Ishikawa (cell line): ENCODE data around the gene PDSS2.
A peak's percentile ranks its signal among the peaks of the same experiment; 100 is the strongest.

ENCODE experiments used
- CEBPB ChIP-seq: IDR thresholded peaks from 2 replicates; pipeline ENCODE4 v1.6.1; 2012
- CREB1 ChIP-seq: IDR thresholded peaks from 2 replicates; pipeline ENCODE4 v1.6.1; 2012; ENCODE audit warnings: low read depth
- EGR1 ChIP-seq: IDR thresholded peaks from 2 replicates; pipeline ENCODE4 v1.6.1; 2012
- EP300 ChIP-seq: IDR thresholded peaks from 2 replicates; pipeline ENCODE4 v1.6.1; 2012; ENCODE audit warnings: borderline replicate concordance
- FOXM1 ChIP-seq: IDR thresholded peaks from 2 replicates; pipeline ENCODE4 v1.6.1; 2012; ENCODE audit warnings: low read depth, borderline replicate concordance
- NFIC ChIP-seq: IDR thresholded peaks from 2 replicates; pipeline ENCODE4 v1.6.1; 2012
- RAD21 ChIP-seq: IDR thresholded peaks from 2 replicates; pipeline ENCODE4 v1.6.1; 2012; ENCODE audit warnings: low read depth
- TAF1 ChIP-seq: IDR thresholded peaks from 2 replicates; pipeline ENCODE4 v1.6.1; 2012; ENCODE audit warnings: low read depth, mild to moderate bottlenecking
- TCF12 ChIP-seq: IDR thresholded peaks from 2 replicates; pipeline ENCODE4 v1.6.1; 2012; ENCODE audit warnings: low read depth
- TEAD4 ChIP-seq: IDR thresholded peaks from 2 replicates; pipeline ENCODE4 v1.6.1; 2012
- YY1 ChIP-seq: IDR thresholded peaks from 2 replicates; pipeline ENCODE4 v1.6.1; 2012; ENCODE audit warnings: low read depth
- ZBTB7A ChIP-seq: IDR thresholded peaks from 2 replicates; pipeline ENCODE4 v1.6.1; 2012; ENCODE audit warnings: low read depth
- TF ChIP-seq, protein P1 (sequence below): IDR thresholded peaks from 2 replicates; pipeline ENCODE4 v1.6.1; 2012
- TF ChIP-seq, protein P2 (sequence below): IDR thresholded peaks from 2 replicates; pipeline ENCODE4 v1.6.1; 2012; ENCODE audit warnings: low read depth, mild to moderate bottlenecking
- TF ChIP-seq, protein P3 (sequence below): IDR thresholded peaks from 2 replicates; pipeline ENCODE4 v1.6.1; 2012

Gene PDSS2

DNA sequence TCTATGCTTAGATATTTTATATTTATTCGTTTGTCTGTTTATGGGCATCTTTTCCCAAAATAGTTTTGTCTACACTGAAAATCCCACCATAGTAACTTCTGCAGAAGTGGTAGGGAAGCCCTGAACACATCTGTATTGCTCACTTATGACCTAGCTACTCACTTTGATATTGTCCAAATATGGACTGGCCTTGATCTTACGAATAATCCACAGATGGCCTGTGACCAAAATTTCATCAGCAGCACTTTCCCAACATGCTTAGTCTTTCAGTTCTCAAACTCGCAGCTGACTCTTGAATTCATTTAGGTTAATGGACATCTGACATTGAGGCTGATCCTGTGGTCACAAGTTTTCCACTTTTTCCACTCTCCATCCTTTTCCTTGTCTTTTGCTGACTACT lies 263.2 kb downstream of the PDSS2 start:
- TF ChIP-seq NFIC (no peak), RAD21 (no peak), EGR1 (no peak)

DNA sequence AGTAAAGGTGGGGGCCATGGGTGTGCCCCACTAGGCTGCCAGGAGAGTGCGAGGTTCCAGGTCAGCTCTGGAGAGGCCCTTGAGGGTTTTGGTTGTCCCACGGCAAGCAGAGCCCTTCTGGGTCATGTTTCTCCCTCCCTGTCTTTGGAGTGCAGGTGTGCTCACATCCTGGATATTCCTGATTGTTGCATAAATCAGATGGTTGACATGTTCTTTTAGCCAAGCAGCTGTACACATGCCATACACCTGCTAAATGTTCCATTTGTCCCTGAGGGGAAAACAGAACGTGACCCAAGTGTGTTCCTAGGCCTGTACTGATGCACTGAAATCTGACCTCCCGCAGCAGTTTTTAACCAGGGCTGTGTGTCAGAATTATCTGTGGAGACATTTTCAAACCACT lies 266.5 kb downstream of the PDSS2 start:
- TF ChIP-seq FOXM1, result no peak

DNA sequence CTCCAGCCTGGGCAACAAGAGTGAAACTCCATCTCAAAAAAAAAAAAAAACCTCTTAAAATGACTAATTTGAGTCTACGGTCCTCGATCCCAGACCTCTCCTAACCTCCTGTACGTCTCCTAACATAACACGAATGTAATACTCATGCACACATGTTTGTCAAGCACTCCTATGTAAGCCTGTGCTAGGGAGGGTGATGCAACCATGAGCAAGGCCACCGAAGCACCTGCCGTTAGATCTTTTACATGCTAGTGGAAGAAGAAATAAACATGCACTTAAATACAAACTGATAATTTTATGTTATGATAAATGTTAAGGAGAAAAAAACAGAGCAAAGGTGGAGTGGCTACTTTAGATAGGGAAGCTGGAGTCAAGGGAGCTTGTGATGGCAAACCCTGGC lies 271.7 kb downstream of the PDSS2 start:
- TF ChIP-seq, protein P1, sequence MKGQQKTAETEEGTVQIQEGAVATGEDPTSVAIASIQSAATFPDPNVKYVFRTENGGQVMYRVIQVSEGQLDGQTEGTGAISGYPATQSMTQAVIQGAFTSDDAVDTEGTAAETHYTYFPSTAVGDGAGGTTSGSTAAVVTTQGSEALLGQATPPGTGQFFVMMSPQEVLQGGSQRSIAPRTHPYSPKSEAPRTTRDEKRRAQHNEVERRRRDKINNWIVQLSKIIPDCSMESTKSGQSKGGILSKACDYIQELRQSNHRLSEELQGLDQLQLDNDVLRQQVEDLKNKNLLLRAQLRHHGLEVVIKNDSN, result no peak
- TF ChIP-seq RAD21, result no peak
- no peak for TF ChIP-seq YY1
- TF ChIP-seq, protein P2, sequence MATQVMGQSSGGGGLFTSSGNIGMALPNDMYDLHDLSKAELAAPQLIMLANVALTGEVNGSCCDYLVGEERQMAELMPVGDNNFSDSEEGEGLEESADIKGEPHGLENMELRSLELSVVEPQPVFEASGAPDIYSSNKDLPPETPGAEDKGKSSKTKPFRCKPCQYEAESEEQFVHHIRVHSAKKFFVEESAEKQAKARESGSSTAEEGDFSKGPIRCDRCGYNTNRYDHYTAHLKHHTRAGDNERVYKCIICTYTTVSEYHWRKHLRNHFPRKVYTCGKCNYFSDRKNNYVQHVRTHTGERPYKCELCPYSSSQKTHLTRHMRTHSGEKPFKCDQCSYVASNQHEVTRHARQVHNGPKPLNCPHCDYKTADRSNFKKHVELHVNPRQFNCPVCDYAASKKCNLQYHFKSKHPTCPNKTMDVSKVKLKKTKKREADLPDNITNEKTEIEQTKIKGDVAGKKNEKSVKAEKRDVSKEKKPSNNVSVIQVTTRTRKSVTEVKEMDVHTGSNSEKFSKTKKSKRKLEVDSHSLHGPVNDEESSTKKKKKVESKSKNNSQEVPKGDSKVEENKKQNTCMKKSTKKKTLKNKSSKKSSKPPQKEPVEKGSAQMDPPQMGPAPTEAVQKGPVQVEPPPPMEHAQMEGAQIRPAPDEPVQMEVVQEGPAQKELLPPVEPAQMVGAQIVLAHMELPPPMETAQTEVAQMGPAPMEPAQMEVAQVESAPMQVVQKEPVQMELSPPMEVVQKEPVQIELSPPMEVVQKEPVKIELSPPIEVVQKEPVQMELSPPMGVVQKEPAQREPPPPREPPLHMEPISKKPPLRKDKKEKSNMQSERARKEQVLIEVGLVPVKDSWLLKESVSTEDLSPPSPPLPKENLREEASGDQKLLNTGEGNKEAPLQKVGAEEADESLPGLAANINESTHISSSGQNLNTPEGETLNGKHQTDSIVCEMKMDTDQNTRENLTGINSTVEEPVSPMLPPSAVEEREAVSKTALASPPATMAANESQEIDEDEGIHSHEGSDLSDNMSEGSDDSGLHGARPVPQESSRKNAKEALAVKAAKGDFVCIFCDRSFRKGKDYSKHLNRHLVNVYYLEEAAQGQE, result no peak
- TF ChIP-seq, protein P3, sequence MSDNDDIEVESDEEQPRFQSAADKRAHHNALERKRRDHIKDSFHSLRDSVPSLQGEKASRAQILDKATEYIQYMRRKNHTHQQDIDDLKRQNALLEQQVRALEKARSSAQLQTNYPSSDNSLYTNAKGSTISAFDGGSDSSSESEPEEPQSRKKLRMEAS, result no peak
- no peak for TF ChIP-seq CEBPB
- no peak for TF ChIP-seq TCF12
- no peak for TF ChIP-seq EP300
- TF ChIP-seq TEAD4, result no peak
- no peak for TF ChIP-seq NFIC

DNA sequence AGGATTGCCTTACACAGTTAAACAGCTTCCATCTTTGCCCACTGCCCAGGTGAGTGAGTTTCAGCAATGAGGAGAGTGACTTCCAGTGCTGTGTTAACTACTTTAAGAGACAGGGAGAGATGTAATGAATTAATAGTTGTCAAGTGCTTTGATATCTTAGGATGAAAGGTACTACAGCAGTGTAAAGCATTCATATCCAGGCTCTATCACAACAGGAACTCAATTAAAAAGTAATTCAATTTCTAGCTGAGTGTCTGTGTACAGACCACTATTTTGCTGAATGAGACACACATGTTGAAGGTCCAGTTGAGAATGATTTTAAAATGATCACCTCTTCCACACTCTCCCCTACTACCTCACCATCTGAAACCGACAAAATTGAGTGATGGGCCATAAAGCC lies 273.3 kb downstream of the PDSS2 start:
- TF ChIP-seq, protein P2, result no peak
- TF ChIP-seq, protein P3, result no peak
- TF ChIP-seq TAF1, result no peak
- no peak for TF ChIP-seq CREB1
- TF ChIP-seq EGR1, result no peak
- no peak for TF ChIP-seq TEAD4
- TF ChIP-seq, protein P1, result no peak
- TF ChIP-seq CEBPB, result no peak
- TF ChIP-seq RAD21, result no peak
- TF ChIP-seq FOXM1, result no peak
- no peak for TF ChIP-seq NFIC
- no peak for TF ChIP-seq ZBTB7A
- no peak for TF ChIP-seq TCF12
- TF ChIP-seq YY1, result no peak
- no peak for TF ChIP-seq EP300

DNA sequence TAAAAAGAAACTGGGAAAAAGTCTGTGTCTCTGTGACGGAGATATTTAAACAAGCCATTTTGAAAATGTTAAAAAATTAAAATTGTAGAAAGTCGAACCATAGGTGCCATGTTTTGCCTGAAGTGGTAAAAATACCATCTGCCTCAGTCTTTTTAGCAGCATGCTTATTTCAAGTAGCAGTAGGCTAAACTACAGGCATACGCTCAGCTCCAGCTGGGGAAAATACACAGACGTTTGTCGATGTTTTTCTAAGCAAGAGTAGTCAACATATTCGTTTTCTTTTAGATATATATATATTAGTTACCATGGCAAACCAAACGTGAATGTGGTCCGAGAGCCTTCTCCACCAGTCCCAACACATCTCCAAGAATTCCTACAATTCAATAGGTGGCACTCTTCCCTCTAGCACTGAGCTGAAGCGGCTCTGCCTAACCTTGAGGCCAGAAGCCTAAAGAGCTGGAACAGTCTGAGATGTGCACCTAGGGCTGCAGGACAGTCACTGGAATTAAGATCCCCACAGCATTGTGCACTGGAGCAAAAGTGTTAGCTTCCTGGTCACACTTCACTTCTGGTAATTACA lies 273.9 kb downstream of the PDSS2 start:
- TF ChIP-seq, protein P1, result no peak
- peak; percentile 48; the same call in 1 of the 2 replicates for TF ChIP-seq RAD21

DNA sequence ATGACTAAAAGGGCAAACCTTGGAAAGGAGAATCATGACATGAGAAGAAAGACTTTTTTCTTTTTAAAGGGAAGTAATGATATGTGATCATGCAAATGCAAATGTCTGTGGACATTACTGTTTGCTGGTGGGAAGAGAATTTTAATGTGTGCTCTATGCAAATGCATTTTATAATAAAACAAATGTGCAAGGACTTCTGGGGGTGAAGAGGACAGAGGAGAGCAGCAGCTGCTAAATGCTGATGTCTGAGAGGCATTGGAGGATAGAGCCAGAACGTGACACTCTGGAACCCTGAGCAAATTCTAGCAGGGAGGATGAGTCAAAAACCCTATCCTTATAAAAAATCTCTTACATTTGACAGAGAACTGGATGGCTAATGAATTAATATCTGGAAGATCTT lies 274.9 kb downstream of the PDSS2 start:
- TF ChIP-seq TCF12, result no peak
- TF ChIP-seq FOXM1, result no peak
- TF ChIP-seq YY1, result no peak
- no peak for TF ChIP-seq ZBTB7A
- TF ChIP-seq, protein P2, result no peak
- TF ChIP-seq, protein P3, result no peak
- no peak for TF ChIP-seq EGR1
- no peak for TF ChIP-seq CEBPB
- TF ChIP-seq TAF1, result no peak
- no peak for TF ChIP-seq CREB1
- TF ChIP-seq NFIC, result no peak
- TF ChIP-seq RAD21, result no peak
